ENCODE results near the gene ADAT3. TPM values are rescaled to one million over a fixed set of nuclear protein-coding genes. Genes with fewer than 3 reads are reported as not detected.

The ADAT3 gene
- total and polyA plus RNA-seq, 2 experiments from 2014 or later: 2.4 to 11.0 TPM

DNA sequence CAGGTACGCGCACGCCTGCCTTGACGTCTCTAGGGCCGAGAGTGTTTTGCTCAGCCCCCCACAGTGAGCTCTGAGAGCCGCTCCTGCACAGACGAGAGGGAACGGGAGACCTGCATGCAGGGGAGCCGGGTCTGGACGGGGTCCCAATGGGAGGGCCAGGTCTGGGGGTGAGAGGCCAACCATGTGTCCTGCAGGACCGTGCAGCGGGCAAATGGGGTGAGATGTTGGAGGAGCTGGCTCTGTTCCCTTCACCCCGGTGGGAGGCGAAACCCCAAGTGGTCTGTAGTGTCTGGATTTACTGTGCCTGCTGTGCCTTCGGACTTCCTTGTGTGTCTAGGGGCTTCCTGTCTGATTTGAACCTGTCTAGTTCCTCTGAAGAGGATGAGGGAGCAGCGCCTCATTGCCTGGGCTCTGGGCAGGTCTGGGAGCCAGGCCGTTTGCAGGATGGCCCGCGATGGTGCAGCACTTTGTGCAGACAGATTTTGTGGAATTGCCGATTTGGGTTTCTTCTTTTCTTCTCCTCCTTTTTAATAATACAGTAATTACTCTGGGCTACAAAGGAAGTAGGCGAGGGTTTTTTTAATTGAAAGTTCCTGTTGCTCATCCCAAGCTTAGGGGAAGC lies 37.8 kb downstream of the ADAT3 start:
- Histone ChIP-seq H3K79me2 (peaks cover 65% of the 10 kb centered on the region), H4K20me1 (ENCODE audit: insufficient read depth, poor library complexity, severe bottlenecking) (peaks cover 53% of the 10 kb centered on the region), H3K9me2 (replicated peaks; ENCODE audit: insufficient read depth) (no peaks in the 10 kb centered on the region)

DNA sequence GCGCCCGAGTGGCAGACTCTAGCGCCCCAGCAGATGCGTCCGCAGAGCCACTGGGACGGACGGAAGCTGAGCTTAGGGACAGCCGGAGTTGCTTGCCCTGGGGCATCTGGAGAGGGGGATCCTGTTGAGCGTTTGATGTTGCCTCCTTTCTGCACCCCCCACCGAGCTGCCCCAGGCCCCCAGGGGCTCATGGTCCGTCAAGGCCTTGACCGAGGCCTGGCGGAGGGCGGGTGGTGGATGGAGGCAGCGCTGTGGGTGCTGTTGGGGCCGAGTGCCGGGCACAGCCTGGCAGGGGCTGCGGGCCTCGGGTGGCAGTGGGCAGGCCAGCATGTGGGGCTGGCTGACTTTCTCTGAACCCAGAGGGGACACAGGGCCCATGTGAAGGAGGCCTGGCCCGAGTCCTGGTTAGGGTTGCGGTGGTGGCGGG lies 38.5 kb downstream of the ADAT3 start:
- peaks cover 23% of the 10 kb centered on the region for H3K4me1 ChIP-seq (ENCODE audit: insufficient read depth)

More for the DNA sequence above, 37.8 kb downstream of the ADAT3 start:
- DNase-seq (ENCODE audit: low spot score): no peak
- peak overlapping the region; percentile 78 for H3K4me3 ChIP-seq
- no peaks in the 10 kb centered on the region for H3K36me3 ChIP-seq (replicated peaks; ENCODE audit: insufficient read depth, low read depth)
- peaks cover 23% of the 10 kb centered on the region for H3K4me1 ChIP-seq (ENCODE audit: insufficient read depth)
- WGBS (ENCODE audit: low lambda C conversion rate, missing lambda C conversion rate): 43% methylated on average over 21 of the region's 21 CpGs
- H3K27me3 ChIP-seq: no peaks in the 10 kb centered on the region
- H2AFZ ChIP-seq: no peak overlapping the region
- peak overlapping the region; percentile 95 for H3K4me2 ChIP-seq
- TF ChIP-seq EZH2 (IDR thresholded peaks at IDR 0.05; ENCODE audit: borderline replicate concordance): no peak
- TF ChIP-seq, protein P1, sequence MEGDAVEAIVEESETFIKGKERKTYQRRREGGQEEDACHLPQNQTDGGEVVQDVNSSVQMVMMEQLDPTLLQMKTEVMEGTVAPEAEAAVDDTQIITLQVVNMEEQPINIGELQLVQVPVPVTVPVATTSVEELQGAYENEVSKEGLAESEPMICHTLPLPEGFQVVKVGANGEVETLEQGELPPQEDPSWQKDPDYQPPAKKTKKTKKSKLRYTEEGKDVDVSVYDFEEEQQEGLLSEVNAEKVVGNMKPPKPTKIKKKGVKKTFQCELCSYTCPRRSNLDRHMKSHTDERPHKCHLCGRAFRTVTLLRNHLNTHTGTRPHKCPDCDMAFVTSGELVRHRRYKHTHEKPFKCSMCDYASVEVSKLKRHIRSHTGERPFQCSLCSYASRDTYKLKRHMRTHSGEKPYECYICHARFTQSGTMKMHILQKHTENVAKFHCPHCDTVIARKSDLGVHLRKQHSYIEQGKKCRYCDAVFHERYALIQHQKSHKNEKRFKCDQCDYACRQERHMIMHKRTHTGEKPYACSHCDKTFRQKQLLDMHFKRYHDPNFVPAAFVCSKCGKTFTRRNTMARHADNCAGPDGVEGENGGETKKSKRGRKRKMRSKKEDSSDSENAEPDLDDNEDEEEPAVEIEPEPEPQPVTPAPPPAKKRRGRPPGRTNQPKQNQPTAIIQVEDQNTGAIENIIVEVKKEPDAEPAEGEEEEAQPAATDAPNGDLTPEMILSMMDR (IDR thresholded peaks at IDR 0.05; ENCODE audit: poor library complexity): no peak
- no peak for TF ChIP-seq EZH2phosphoT487 (IDR thresholded peaks at IDR 0.05; ENCODE audit: low read depth, severe bottlenecking, unreplicated experiment)
- H3K27ac ChIP-seq: peak overlapping the region; percentile 98
- H3K9me3 ChIP-seq (ENCODE audit: low read depth): no peaks in the 10 kb centered on the region

DNA sequence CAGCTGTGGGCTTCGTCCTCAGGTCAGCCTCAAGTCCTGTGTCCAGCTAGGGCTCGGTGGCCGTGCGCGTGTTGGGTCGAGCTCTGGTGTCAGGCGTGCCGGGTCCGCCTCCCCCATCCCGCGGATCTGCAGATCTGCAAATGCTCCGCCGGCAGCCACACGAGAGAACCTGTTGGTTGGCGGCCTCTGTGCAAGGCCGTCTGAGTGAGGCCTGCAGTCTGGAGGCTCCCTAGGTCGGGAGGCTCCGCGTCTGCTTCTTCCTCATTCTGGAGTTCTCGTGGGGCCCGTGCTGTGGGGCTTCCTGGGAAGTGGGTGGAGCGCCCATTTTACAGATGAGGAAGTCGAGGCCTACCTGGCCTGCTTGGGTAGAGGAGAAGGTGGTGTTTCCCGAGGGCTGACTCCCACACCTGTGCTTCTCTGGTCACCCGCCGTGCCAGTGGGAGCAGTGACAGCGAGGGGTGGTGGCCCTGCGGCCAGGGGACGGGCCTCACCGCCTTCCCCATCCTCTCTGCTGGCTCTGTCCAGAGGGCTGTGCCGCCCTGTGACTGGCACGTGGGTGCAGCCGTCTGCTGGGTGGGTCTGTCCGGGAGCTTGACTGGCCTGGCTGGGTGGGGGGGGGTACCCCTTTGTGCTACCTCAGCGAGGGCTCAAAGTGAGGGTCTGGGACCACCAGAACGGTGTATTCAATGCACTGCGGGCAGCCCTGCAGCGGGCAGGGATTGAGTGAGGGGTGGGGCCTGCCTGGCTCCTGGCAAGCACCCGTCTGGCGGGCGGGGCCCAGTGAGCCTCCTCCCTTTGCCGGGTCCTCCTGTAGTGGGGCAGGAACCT lies 39.1 kb downstream of the ADAT3 start:
- Histone ChIP-seq H3K27ac (no peak overlapping the region), H4K20me1 (ENCODE audit: insufficient read depth, poor library complexity, severe bottlenecking) (peaks cover 55% of the 10 kb centered on the region), H3K27me3 (no peaks in the 10 kb centered on the region), H3K9me3 (ENCODE audit: low read depth) (no peaks in the 10 kb centered on the region), H3K4me3 (no peak overlapping the region), H3K79me2 (peaks cover 76% of the 10 kb centered on the region), H3K4me2 (no peak overlapping the region), H3K4me1 (ENCODE audit: insufficient read depth) (peaks cover 22% of the 10 kb centered on the region), H3K36me3 (replicated peaks; ENCODE audit: insufficient read depth, low read depth) (no peaks in the 10 kb centered on the region), H3K9me2 (replicated peaks; ENCODE audit: insufficient read depth) (no peaks in the 10 kb centered on the region), H2AFZ (no peak overlapping the region)
- TF ChIP-seq, protein P1 (IDR thresholded peaks at IDR 0.05; ENCODE audit: poor library complexity): no peak
- DNase-seq (ENCODE audit: low spot score): no peak
- WGBS (ENCODE audit: low lambda C conversion rate, missing lambda C conversion rate): 91% methylated on average over 34 of the region's 42 CpGs

More for the DNA sequence above, 38.5 kb downstream of the ADAT3 start:
- 95% methylated on average over 21 of the region's 22 CpGs for WGBS (ENCODE audit: low lambda C conversion rate, missing lambda C conversion rate)
- peak overlapping the region; percentile 95 for H3K4me2 ChIP-seq
- H4K20me1 ChIP-seq (ENCODE audit: insufficient read depth, poor library complexity, severe bottlenecking): peaks cover 54% of the 10 kb centered on the region
- H3K9me2 ChIP-seq (replicated peaks; ENCODE audit: insufficient read depth): no peaks in the 10 kb centered on the region
- DNase-seq (ENCODE audit: low spot score): no peak
- TF ChIP-seq, protein P1 (IDR thresholded peaks at IDR 0.05; ENCODE audit: poor library complexity): no peak
- TF ChIP-seq EZH2phosphoT487 (IDR thresholded peaks at IDR 0.05; ENCODE audit: low read depth, severe bottlenecking, unreplicated experiment) (no peak), EZH2 (IDR thresholded peaks at IDR 0.05; ENCODE audit: borderline replicate concordance) (no peak)
- no peak overlapping the region for H3K4me3 ChIP-seq
- H3K27me3 ChIP-seq: no peaks in the 10 kb centered on the region
- no peak overlapping the region for H3K27ac ChIP-seq
- peaks cover 70% of the 10 kb centered on the region for H3K79me2 ChIP-seq
- no peaks in the 10 kb centered on the region for H3K36me3 ChIP-seq (replicated peaks; ENCODE audit: insufficient read depth, low read depth)
- no peak overlapping the region for H2AFZ ChIP-seq
- H3K9me3 ChIP-seq (ENCODE audit: low read depth): no peaks in the 10 kb centered on the region
